Epithelial cell of prostate (primary cell): ENCODE measurements around the gene ELOVL4.

Experiments
- DNase-seq: peaks from one replicate; pipeline ENCODE4 v3.0.0-alpha.2; 2011; ENCODE audit warnings: low read depth, low spot score
- H3K27ac ChIP-seq: fragments of 450-650 bp; 2 replicates; pipeline ENCODE4 v1.5.1; 2017; ENCODE audit warnings: mild to moderate bottlenecking

Gene ELOVL4

DNA sequence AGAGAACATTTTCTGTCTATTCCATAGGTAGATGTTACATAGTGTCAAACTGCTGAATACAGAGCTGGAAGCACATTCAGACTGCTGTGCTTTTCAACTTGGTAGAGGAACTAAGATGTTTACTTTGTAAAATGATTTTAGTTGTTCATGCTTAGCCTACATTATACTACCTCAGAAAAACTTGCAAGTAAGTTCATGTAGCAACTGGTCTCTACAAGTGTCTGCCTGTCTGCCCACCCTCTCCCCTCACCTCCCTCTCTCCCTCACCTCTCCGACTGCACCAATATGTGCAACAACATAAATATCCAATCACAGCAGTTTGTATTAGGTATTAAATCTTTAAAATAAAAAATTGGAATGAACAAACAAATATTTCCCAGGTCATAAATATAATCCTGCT is 25.3 kb downstream of the ELOVL4 start:
- no peak overlapping the region for H3K27ac ChIP-seq
- no peak for DNase-seq

GRCh38 chr6:79913369-79913768 is 34.0 kb downstream of the ELOVL4 start:
- no peak for DNase-seq
- no peak overlapping the region for H3K27ac ChIP-seq

DNA sequence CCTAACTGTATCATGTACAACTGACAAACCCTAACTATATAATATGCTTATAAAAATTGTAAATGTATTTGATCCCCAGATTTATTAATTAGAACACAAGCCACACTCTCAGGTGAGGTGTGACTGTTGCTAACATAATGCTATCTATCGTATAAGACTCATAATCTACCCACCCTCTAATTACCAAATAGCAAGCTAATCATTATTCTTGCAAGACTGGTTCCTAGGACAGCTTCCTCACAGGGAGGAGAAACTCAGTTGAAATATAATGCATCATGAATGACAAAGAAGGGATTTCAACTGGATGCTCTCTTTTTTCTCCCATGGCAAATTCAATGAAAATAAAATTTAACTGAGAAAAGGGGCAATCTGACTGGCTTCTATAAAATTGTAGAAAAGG is 35.4 kb downstream of the ELOVL4 start:
- no peak for DNase-seq
- H3K27ac ChIP-seq = no peak overlapping the region

GRCh38 chr6:79909517-79909916 is 37.8 kb downstream of the ELOVL4 start:
- no peak overlapping the region for H3K27ac ChIP-seq
- no peak for DNase-seq

DNA sequence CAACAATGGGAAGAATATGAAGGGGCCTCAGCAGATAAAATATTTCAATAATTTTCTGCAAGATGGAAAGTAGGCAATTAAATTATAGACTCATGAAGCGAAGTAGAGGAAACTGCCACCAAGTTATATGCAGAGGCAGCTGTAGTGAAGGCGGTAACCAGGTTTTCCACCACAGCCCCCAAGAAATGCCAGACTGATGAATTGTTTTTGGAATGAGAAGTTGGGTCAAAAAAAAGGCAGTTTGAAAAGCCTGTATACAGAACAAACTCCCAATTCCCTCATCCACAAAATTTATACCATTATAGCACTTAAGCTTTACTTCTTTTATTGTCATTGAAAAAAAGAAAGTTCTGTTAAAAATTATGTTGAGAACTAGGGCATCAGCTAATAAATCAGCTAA is 45.3 kb downstream of the ELOVL4 start:
- DNase-seq = no peak
- H3K27ac ChIP-seq = no peak overlapping the region

DNA sequence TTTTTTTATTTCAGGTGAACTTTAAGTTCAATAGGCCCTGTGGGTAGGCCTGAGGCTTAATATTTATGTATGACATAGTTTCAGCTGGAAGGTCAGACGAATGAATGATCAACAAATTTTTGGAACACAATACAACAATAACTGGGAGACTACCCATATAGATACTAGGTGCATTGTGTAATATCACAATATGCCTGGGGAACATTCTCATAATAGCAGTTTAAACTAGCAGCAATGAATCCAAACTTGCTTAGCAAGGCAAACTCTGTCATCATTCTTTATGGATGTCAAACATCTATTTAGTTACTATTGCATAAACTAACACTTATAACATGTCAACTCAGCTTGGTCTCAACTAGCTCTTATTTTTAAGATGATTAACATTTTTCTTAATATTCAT is 49.3 kb downstream of the ELOVL4 start:
- no peak for DNase-seq
- H3K27ac ChIP-seq = no peak overlapping the region

GRCh38 chr6:79896075-79896449 is 51.3 kb downstream of the ELOVL4 start:
- peak overlapping the region; percentile 86 for H3K27ac ChIP-seq
- no peak for DNase-seq

DNA sequence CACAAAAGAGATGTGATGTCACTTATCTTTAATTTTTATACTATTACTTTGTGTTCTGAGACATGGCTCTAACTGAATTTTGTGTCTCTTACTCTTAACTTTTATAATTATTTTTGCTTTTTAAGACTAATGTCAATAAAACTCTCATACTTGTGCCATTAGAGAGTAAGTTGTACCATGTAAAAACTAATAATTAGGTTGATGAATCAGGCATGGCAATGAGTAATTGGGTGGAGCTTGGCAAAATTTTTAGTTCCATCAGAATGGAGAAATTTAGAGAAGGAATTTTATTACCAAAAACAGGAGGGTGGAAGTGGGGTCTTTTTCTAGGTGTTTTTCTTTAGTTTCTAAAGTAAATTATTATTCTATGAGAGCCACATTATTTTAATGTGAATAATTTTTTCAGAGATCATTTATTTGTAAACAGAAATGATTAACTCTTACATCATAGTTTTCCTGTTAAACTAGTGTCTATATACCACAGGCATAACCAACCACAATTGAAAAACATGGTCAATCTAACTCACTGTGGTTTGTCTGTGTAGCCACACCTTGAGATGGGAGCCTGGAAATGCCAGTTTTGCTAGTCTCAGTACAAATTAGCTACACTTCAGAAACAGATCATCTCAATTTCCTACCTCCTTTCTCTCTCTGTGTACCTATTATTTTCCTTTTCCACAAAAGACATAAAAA is 51.8 kb downstream of the ELOVL4 start:
- DNase-seq = peak; percentile 92
- H3K27ac ChIP-seq = peak overlapping the region; percentile 86

GRCh38 chr6:79894939-79895338 is 52.4 kb downstream of the ELOVL4 start:
- DNase-seq = no peak
- H3K27ac ChIP-seq = peak overlapping the region; percentile 86

DNA sequence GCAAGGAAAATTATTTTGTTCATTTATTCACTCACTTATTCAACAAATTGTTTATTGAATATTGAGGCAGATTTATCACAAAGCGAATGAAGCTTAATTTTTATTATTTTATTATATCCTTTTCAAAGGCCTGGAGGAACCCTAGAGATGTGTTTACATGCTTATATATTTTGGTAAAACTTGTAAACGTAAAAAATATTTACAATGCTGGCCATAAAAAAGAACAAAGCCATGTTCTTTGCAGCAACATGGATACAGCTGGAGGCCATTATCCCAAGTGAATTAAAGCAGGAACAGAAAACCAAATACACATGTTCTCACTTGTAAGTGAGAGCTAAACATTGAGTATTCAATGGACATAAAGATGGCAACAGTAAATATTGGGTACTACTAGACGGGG is 58.8 kb downstream of the ELOVL4 start:
- no peak for DNase-seq
- no peak overlapping the region for H3K27ac ChIP-seq

DNA sequence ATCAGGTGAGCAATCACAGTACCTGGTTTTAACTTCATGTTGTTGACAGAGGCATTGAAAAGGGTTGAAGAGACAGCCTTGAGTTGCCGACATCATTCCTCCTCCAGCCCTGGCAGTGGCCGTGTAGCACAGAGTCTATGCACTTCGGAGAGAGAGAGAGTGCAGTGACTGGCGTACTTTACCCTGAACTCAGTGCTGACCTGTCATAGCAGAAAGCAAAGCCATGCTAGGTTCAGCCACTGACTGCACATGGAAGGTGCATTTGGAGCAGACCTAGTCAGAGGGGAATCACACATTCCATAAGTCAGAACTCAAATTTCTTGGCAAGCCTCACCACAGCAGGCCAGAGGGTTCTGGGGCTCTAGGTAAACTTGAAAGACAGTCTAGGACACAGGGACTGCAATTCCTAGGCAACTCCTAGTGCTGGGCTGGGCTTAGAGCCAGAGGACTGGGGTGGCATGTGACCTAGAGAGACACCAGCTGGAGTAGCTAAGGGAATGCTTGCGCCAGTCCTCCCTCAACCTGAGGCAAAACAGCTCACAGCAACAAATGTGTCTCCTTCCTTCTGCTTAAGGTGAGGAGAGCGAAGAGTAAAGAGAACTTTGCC is 69.1 kb downstream of the ELOVL4 start:
- peak overlapping the region; percentile 79 for H3K27ac ChIP-seq
- no peak for DNase-seq

DNA sequence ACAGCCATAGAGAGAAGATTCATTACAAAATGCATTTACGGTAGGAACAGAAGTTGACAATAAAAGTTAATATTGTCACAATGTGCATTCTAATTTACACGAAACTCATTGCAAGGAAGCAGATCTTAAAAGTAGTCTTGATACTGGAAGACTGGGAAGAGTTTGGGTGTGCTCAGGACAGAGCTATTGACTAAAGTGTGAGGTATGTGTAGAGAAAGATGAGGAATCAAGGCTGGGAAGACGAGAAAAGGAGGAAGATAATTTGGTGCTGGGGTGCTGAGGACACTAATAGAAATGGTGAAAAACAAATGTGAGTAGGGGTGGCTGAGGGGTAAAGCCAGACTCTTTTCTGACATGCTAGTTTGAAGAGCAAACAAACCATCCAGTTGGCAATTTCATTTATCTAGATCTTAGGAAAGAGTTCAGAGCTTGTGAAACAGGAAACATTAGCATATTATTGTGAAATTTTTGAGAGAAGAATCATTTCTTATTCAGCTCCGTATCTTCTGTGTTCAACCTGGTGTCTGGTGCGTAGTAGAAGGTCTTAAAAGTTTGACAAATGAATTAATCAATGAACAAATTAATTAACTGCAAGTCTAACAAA is 72.7 kb downstream of the ELOVL4 start:
- H3K27ac ChIP-seq = peak overlapping the region; percentile 88
- no peak for DNase-seq

GRCh38 chr6:79872986-79873385 is 74.4 kb downstream of the ELOVL4 start:
- H3K27ac ChIP-seq = peak overlapping the region; percentile 88
- peak; percentile 99 for DNase-seq

DNA sequence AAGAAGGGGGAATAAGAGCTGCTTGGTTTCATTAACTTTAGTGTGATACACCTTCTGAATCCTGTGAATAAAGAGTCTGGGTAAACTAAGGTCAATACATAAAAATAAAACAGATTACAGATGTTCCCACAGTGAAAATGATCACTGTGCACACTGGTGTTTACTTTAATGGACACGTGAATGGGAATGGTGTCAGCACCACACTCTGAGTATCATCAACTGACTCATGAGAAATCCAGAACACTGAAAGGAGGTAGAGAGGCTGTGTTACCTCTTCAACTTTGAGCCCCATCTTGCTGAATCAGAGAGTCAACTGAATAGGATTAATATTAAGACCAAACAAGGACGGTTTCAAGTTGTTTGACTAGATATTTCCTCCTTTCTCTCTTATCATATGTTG is 75.0 kb downstream of the ELOVL4 start:
- peak; percentile 93 for DNase-seq
- peak overlapping the region; percentile 88 for H3K27ac ChIP-seq

- DNase-seq = no peak
- no peak overlapping the region for H3K27ac ChIP-seq
Observed at GRCh38 chr6:79869600-79870084, 77.7 kb downstream of the ELOVL4 start.

DNA sequence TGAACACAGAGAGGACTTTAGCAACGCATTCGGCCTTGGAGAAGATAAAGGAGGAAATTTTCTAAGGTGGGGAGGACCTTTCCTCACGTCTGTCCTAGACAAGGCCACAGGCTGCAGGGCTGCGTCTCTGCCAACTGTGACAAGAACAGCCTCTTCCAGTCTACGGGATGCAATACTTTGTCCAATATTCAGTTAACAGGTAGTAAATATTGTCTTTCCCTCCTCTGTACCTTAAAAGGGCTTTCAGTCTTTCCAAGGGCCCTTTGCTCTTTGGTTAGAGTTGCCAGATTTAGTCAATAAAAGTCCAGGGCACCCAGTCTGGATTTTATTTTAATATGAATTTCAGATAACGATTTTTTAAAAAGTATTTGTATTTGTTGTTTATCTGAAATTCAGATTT is 78.2 kb downstream of the ELOVL4 start:
- no peak for DNase-seq

DNA sequence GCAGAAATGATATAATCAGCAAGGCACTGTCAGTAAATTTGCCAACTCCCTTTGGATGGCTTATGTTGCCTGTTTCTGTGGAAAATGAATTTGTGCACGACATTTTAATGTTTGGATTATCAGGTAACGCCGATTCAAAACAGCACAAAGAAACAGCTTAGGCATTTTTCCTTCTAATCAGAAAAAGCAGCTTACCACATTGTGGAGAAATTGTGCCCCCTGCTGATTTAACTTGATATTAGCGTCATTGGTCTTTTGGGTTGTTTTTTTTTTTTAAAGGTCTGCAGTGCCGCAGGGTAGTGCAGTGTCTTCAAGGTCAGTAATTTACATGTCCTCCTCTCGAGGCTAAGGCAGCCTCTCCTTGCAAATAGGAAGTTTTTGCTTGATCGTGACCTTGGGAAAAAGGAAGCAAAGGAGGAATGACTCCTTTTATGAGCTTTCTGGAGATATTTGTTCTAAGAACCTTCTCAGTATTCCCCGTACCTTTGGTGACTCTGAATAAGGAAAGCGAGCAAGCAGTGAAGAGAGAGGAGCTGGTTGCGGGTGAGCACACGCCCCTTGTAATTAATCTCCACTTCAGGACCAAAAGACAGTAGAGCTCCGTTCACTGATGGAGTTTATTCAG is 79.1 kb downstream of the ELOVL4 start:
- no peak for DNase-seq
- no peak overlapping the region for H3K27ac ChIP-seq

More for the DNA sequence above, 78.2 kb downstream of the ELOVL4 start:
- H3K27ac ChIP-seq = no peak overlapping the region
